ENCODE data around the gene B4GAT1. TPM values are rescaled to one million over a fixed set of nuclear protein-coding genes. Genes with fewer than 3 reads are reported as not detected.

The B4GAT1 gene
- total and polyA plus RNA-seq, 2 of the 13 experiments (the other 11 are each of a cell fraction or from before 2014, with no cell fraction given), result 40.4 to 109 TPM

DNA sequence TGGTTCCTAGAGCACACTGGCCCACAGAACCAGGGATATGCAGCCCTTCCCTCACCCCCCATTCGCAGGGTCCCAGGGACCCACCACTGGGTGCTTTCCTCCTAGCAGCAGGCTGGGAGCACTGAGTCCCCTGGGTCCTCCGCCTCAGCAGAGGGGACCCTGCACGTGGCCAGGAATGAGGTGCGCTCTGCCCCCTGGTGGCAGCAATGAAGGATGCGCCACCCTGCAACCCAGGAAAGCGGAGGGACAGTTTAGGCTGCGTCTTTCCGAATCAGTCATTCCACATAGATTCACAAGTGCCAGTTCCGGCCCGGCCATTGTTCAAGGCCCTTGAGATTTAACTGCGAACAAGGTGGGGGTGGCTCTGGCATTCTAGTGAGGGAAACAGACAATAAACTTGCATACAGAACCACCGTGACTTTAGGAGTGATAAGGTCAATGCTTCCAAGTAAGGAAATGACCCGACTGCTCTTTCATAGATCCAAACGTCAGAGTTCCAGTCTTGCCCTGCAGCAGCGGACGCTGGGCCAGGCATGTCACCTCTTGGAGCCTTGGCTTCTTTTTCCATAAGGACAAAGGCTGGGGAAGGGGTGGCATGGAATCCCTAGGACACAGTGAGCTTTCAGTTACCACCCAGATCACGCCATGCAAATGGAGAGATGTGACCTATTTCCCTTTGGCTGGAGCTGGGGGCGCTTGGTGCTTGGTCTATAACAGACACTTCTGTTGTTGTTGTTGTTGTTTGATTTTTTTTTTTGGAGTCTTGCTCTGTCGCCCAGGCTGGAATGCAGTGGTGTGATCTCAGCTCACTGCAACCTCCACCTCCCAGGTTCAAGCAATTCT, 18.9 kb downstream of the B4GAT1 start (continued):
- TF ChIP-seq, protein P1, sequence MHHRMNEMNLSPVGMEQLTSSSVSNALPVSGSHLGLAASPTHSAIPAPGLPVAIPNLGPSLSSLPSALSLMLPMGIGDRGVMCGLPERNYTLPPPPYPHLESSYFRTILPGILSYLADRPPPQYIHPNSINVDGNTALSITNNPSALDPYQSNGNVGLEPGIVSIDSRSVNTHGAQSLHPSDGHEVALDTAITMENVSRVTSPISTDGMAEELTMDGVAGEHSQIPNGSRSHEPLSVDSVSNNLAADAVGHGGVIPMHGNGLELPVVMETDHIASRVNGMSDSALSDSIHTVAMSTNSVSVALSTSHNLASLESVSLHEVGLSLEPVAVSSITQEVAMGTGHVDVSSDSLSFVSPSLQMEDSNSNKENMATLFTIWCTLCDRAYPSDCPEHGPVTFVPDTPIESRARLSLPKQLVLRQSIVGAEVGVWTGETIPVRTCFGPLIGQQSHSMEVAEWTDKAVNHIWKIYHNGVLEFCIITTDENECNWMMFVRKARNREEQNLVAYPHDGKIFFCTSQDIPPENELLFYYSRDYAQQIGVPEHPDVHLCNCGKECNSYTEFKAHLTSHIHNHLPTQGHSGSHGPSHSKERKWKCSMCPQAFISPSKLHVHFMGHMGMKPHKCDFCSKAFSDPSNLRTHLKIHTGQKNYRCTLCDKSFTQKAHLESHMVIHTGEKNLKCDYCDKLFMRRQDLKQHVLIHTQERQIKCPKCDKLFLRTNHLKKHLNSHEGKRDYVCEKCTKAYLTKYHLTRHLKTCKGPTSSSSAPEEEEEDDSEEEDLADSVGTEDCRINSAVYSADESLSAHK (CRISPR knock-in tag; IDR thresholded peaks at IDR 0.05; ENCODE audit: borderline replicate concordance), result 0 out of 2 replicates have a peak, but pooled peaks have one; percentile 41
- TF ChIP-seq TOE1 (CRISPR knock-in tag; IDR thresholded peaks at IDR 0.05) (no peak), TBX3 (IDR thresholded peaks at IDR 0.05; ENCODE audit: borderline replicate concordance) (no peak), ZSCAN21 (CRISPR knock-in tag; IDR thresholded peaks at IDR 0.05; ENCODE audit: borderline replicate concordance) (peak; percentile 76; the same call in 1 of the 2 replicates), HNRNPLL (IDR thresholded peaks at IDR 0.05; ENCODE audit: low read depth, low read length, poor library complexity, severe bottlenecking) (no peak), ZNF766 (CRISPR knock-in tag; IDR thresholded peaks at IDR 0.05; ENCODE audit: borderline replicate concordance) (no peak), ZFP36L1 (CRISPR knock-in tag; IDR thresholded peaks at IDR 0.05) (no peak), TP53 (CRISPR knock-in tag; conservative IDR thresholded peaks at IDR 0.05) (no peak), RAD21 (CRISPR knock-in tag; IDR thresholded peaks at IDR 0.05) (peak; percentile 87), YY1 (IDR thresholded peaks at IDR 0.05; ENCODE audit: insufficient read depth, insufficient replicate concordance, low read depth, low read length) (peak; percentile 64), HMG20B (CRISPR knock-in tag; conservative IDR thresholded peaks at IDR 0.05) (no peak), ZNF335 (CRISPR knock-in tag; IDR thresholded peaks at IDR 0.05) (peak; percentile 28; the same call in 1 of the 2 replicates), JUND (CRISPR knock-in tag; IDR thresholded peaks at IDR 0.05) (peak; percentile 12; the same call in 1 of the 2 replicates), ZNF75D (CRISPR knock-in tag; IDR thresholded peaks at IDR 0.05; ENCODE audit: borderline replicate concordance) (no peak), ZNF570 (CRISPR knock-in tag; IDR thresholded peaks at IDR 0.05; ENCODE audit: borderline replicate concordance) (no peak)
- TF ChIP-seq, protein P2, sequence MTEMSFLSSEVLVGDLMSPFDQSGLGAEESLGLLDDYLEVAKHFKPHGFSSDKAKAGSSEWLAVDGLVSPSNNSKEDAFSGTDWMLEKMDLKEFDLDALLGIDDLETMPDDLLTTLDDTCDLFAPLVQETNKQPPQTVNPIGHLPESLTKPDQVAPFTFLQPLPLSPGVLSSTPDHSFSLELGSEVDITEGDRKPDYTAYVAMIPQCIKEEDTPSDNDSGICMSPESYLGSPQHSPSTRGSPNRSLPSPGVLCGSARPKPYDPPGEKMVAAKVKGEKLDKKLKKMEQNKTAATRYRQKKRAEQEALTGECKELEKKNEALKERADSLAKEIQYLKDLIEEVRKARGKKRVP (CRISPR knock-in tag; IDR thresholded peaks at IDR 0.05), result peak in 1 of 2 experiments; percentile 69; a peak in 2 of 4 replicates
- TF ChIP-seq, protein P3, sequence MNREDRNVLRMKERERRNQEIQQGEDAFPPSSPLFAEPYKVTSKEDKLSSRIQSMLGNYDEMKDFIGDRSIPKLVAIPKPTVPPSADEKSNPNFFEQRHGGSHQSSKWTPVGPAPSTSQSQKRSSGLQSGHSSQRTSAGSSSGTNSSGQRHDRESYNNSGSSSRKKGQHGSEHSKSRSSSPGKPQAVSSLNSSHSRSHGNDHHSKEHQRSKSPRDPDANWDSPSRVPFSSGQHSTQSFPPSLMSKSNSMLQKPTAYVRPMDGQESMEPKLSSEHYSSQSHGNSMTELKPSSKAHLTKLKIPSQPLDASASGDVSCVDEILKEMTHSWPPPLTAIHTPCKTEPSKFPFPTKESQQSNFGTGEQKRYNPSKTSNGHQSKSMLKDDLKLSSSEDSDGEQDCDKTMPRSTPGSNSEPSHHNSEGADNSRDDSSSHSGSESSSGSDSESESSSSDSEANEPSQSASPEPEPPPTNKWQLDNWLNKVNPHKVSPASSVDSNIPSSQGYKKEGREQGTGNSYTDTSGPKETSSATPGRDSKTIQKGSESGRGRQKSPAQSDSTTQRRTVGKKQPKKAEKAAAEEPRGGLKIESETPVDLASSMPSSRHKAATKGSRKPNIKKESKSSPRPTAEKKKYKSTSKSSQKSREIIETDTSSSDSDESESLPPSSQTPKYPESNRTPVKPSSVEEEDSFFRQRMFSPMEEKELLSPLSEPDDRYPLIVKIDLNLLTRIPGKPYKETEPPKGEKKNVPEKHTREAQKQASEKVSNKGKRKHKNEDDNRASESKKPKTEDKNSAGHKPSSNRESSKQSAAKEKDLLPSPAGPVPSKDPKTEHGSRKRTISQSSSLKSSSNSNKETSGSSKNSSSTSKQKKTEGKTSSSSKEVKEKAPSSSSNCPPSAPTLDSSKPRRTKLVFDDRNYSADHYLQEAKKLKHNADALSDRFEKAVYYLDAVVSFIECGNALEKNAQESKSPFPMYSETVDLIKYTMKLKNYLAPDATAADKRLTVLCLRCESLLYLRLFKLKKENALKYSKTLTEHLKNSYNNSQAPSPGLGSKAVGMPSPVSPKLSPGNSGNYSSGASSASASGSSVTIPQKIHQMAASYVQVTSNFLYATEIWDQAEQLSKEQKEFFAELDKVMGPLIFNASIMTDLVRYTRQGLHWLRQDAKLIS (CRISPR knock-in tag; IDR thresholded peaks at IDR 0.05), result 0 out of 2 replicates have a peak, but pooled peaks have one; percentile 49
- TF ChIP-seq, protein P4, sequence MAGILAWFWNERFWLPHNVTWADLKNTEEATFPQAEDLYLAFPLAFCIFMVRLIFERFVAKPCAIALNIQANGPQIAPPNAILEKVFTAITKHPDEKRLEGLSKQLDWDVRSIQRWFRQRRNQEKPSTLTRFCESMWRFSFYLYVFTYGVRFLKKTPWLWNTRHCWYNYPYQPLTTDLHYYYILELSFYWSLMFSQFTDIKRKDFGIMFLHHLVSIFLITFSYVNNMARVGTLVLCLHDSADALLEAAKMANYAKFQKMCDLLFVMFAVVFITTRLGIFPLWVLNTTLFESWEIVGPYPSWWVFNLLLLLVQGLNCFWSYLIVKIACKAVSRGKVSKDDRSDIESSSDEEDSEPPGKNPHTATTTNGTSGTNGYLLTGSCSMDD (CRISPR knock-in tag; IDR thresholded peaks at IDR 0.05), result no peak
